Measurements from ENCODE around the gene COL23A1.

The COL23A1 gene

DNA sequence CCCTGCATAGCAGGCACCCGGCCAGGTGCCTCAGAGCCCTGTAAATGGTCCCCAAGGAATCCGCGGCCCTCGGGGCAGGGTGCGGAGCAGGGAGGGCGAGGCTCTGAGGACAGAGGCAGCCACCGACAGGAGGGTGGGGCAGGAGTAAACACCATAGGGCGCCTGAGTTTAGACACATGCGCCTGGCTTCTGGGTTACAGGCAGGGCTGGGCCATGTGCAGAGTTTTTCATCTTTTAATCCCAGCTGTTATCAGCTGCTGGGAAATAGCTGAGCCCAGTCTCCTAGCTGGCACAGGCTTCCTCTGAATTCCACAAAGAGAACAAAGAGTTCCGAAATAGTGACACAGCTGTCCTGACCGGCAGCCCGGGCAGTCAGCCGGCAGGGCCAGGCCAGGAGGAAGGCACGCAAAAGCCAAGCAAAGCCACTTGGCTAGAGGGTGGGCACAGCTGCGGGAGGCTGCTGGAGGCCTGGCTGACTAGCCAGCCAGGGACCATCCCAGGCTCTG lies 258.6 kb downstream of the COL23A1 start:
- DNase-seq (ENCODE audit: low read depth, low spot score), result no peak
- H3K4me3 ChIP-seq, result no peak overlapping the region
- TF ChIP-seq POLR2AphosphoS5 (IDR thresholded peaks at IDR 0.05; ENCODE audit: borderline replicate concordance, low read depth, low read length) (no peak), EZH2 (IDR thresholded peaks at IDR 0.05) (no peak), FOXP2 (optimal IDR thresholded peaks at IDR 0.05; ENCODE audit: control extremely low read depth, extremely low read length, insufficient read depth) (no peak)

GRCh38 chr5:178330791-178331404 lies 259.3 kb downstream of the COL23A1 start:
- Histone ChIP-seq H3K4me3 (no peak overlapping the region), H3K9ac (ENCODE audit: insufficient read length) (no peak overlapping the region), H3K36me3 (ENCODE audit: insufficient read depth, low read length) (no peaks in the 10 kb centered on the region), H3K27ac (no peak overlapping the region), H3K9me3 (ENCODE audit: low read depth, low read length) (no peaks in the 10 kb centered on the region)
- no peak for TF ChIP-seq FOXP2 (optimal IDR thresholded peaks at IDR 0.05; ENCODE audit: control extremely low read depth, extremely low read length, insufficient read depth)
- TF ChIP-seq POLR2AphosphoS5 (IDR thresholded peaks at IDR 0.05; ENCODE audit: borderline replicate concordance, low read depth, low read length), result no peak
- no peak for TF ChIP-seq EZH2 (IDR thresholded peaks at IDR 0.05)
- DNase-seq (ENCODE audit: low read depth, low spot score), result no peak

More for the DNA sequence above, 258.6 kb downstream of the COL23A1 start:
- Histone ChIP-seq H3K36me3 (ENCODE audit: insufficient read depth, low read length) (no peaks in the 10 kb centered on the region), H3K27ac (no peak overlapping the region), H3K9ac (ENCODE audit: insufficient read length) (no peak overlapping the region), H3K9me3 (ENCODE audit: low read depth, low read length) (no peaks in the 10 kb centered on the region)

GRCh38 chr5:178328826-178329730 lies 261.1 kb downstream of the COL23A1 start:
- TF ChIP-seq FOXP2 (optimal IDR thresholded peaks at IDR 0.05; ENCODE audit: control extremely low read depth, extremely low read length, insufficient read depth) (no peak), POLR2AphosphoS5 (IDR thresholded peaks at IDR 0.05; ENCODE audit: borderline replicate concordance, low read depth, low read length) (no peak)
- no peaks in the 10 kb centered on the region for H3K9me3 ChIP-seq (ENCODE audit: low read depth, low read length)
- no peaks in the 10 kb centered on the region for H3K36me3 ChIP-seq (ENCODE audit: insufficient read depth, low read length)
- H3K27ac ChIP-seq, result no peak overlapping the region
- no peak overlapping the region for H3K4me3 ChIP-seq
- DNase-seq (ENCODE audit: low read depth, low spot score), result no peak
- H3K9ac ChIP-seq (ENCODE audit: insufficient read length), result no peak overlapping the region

GRCh38 chr5:178327931-178328711 lies 262.1 kb downstream of the COL23A1 start:
- no peak overlapping the region for H3K9ac ChIP-seq (ENCODE audit: insufficient read length)
- H3K4me3 ChIP-seq, result no peak overlapping the region
- H3K36me3 ChIP-seq (ENCODE audit: insufficient read depth, low read length), result no peaks in the 10 kb centered on the region
- TF ChIP-seq POLR2AphosphoS5 (IDR thresholded peaks at IDR 0.05; ENCODE audit: borderline replicate concordance, low read depth, low read length), result no peak
- no peak for TF ChIP-seq FOXP2 (optimal IDR thresholded peaks at IDR 0.05; ENCODE audit: control extremely low read depth, extremely low read length, insufficient read depth)
- no peak for TF ChIP-seq EZH2 (IDR thresholded peaks at IDR 0.05)
- no peak overlapping the region for H3K27ac ChIP-seq
- no peaks in the 10 kb centered on the region for H3K9me3 ChIP-seq (ENCODE audit: low read depth, low read length)
- no peak for DNase-seq (ENCODE audit: low read depth, low spot score)

GRCh38 chr5:178327446-178327845 lies 262.7 kb downstream of the COL23A1 start:
- TF ChIP-seq FOXP2 (optimal IDR thresholded peaks at IDR 0.05; ENCODE audit: control extremely low read depth, extremely low read length, insufficient read depth) (no peak), EZH2 (IDR thresholded peaks at IDR 0.05) (no peak), POLR2AphosphoS5 (IDR thresholded peaks at IDR 0.05; ENCODE audit: borderline replicate concordance, low read depth, low read length) (no peak)
- DNase-seq (ENCODE audit: low read depth, low spot score), result no peak
- no peaks in the 10 kb centered on the region for H3K9me3 ChIP-seq (ENCODE audit: low read depth, low read length)
- H3K4me3 ChIP-seq, result no peak overlapping the region
- H3K27ac ChIP-seq, result no peak overlapping the region
- no peaks in the 10 kb centered on the region for H3K36me3 ChIP-seq (ENCODE audit: insufficient read depth, low read length)
- no peak overlapping the region for H3K9ac ChIP-seq (ENCODE audit: insufficient read length)

GRCh38 chr5:178326374-178326715 lies 263.8 kb downstream of the COL23A1 start:
- Histone ChIP-seq H3K9ac (ENCODE audit: insufficient read length) (no peak overlapping the region), H3K36me3 (ENCODE audit: insufficient read depth, low read length) (no peaks in the 10 kb centered on the region), H3K27ac (no peak overlapping the region), H3K9me3 (ENCODE audit: low read depth, low read length) (no peaks in the 10 kb centered on the region), H3K4me3 (no peak overlapping the region)
- DNase-seq (ENCODE audit: low read depth, low spot score), result no peak
- TF ChIP-seq POLR2AphosphoS5 (IDR thresholded peaks at IDR 0.05; ENCODE audit: borderline replicate concordance, low read depth, low read length) (no peak), EZH2 (IDR thresholded peaks at IDR 0.05) (no peak), FOXP2 (optimal IDR thresholded peaks at IDR 0.05; ENCODE audit: control extremely low read depth, extremely low read length, insufficient read depth) (no peak)

- no peak for DNase-seq (ENCODE audit: low read depth, low spot score)
- Histone ChIP-seq H3K36me3 (ENCODE audit: insufficient read depth, low read length) (no peaks in the 10 kb centered on the region), H3K9ac (ENCODE audit: insufficient read length) (no peak overlapping the region), H3K9me3 (ENCODE audit: low read depth, low read length) (no peaks in the 10 kb centered on the region), H3K4me3 (no peak overlapping the region), H3K27ac (no peak overlapping the region)
- no peak for TF ChIP-seq FOXP2 (optimal IDR thresholded peaks at IDR 0.05; ENCODE audit: control extremely low read depth, extremely low read length, insufficient read depth)
- TF ChIP-seq POLR2AphosphoS5 (IDR thresholded peaks at IDR 0.05; ENCODE audit: borderline replicate concordance, low read depth, low read length), result no peak
- no peak for TF ChIP-seq EZH2 (IDR thresholded peaks at IDR 0.05)
Measured at GRCh38 chr5:178325679-178326373, 264.4 kb downstream of the COL23A1 start.

All from SK-N-MC (cell line).